Thymus (tissue), 11 donors: ENCODE results near the gene SLC9A7. TPM values are rescaled to one million over a fixed set of nuclear protein-coding genes. Genes with fewer than 3 reads are reported as not detected.

Source experiments
- DNase-seq, 9 donors: peaks; one replicate each; pipeline ENCODE4 v3.0.0-alpha.2; 2013; ENCODE audit warnings: low spot score in 9 of 9, low read depth in 6 of 9, missing footprints in 1 of 9
- H3K27ac ChIP-seq, 2 donors: one replicate each; pipeline ENCODE4 v1.5.1; 2013; ENCODE audit warnings: control low read depth in 1 of 2, low read depth in 1 of 2, low read length in 1 of 2, mild to moderate bottlenecking in 1 of 2, moderate library complexity in 1 of 2
- H3K27me3 ChIP-seq, 2 donors: one replicate each; pipeline ENCODE4 v1.5.1; 2013; ENCODE audit warnings: low read length in 1 of 2; ENCODE audit not compliant: control insufficient read depth in 2 of 2, insufficient read depth in 1 of 2
- H3K36me3 ChIP-seq, 2 donors: one replicate each; pipeline ENCODE4 v1.5.1; 2013; ENCODE audit warnings: low read length in 1 of 2, mild to moderate bottlenecking in 1 of 2, moderate library complexity in 1 of 2; ENCODE audit not compliant: control insufficient read depth in 2 of 2, insufficient read depth in 2 of 2
- H3K4me1 ChIP-seq, 2 donors: one replicate each; pipeline ENCODE4 v1.5.1; 2013; ENCODE audit warnings: low read length in 2 of 2; ENCODE audit not compliant: control insufficient read depth in 2 of 2, insufficient read depth in 2 of 2
- H3K4me3 ChIP-seq, 2 donors: one replicate each; pipeline ENCODE4 v1.5.1; 2013; ENCODE audit warnings: low read length in 2 of 2, control low read depth in 1 of 2, mild to moderate bottlenecking in 1 of 2
- H3K9me3 ChIP-seq, 2 donors: one replicate each; pipeline ENCODE4 v1.5.1; 2013; ENCODE audit warnings: low read length in 1 of 2, mild to moderate bottlenecking in 1 of 2; ENCODE audit not compliant: control insufficient read depth in 2 of 2, insufficient read depth in 1 of 2
- WGBS: extraction: QIAGEN DNeasy Blood & Tissue Kit; methylation state at CpG from one replicate; pipeline ENCODE4 v1.1.7; 2013; 5-methylcytosine and 5-hydroxymethylcytosine counted together
- polyA plus RNA-seq: library from polyadenylated mRNA; stranded (reverse); fragments of 200-250 nt; gene quantifications from one replicate; pipeline ENCODE4 v1.2.3, GENCODE V29; 2013
- total RNA-seq: library from RNA; stranded (reverse); fragments of 120-200 nt; gene quantifications from one replicate; pipeline ENCODE4 v1.2.4, GENCODE V29; 2013
- donor health status: healthy.

Gene SLC9A7
- total and polyA plus RNA-seq, 2 donors = 3.5 to 10.3 TPM

DNA sequence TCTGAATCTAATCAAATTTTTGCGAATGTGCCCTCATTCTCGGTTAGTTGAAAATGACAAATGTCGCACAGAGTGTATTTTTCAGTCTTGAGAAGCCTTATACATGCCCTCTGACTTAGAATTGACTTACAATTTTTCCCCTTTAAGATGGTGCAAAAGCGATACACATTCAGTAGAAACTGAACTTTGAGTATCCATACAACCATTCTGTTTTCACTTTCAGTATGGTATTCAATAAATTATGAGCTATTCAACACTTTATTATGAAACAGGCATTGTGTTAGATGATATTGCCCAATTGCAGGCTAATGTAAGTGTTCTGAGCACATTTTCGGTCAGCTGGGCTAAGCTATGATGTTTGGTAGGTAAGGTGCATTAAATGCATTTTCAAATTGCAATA, 43.4 kb downstream of the SLC9A7 start:
- WGBS = 93% methylated on average over 5 of the region's 5 CpGs
- Histone ChIP-seq H3K27me3 (no peaks in the 10 kb centered on the region), H3K9me3 (no peaks in the 10 kb centered on the region), H3K36me3 (no peaks in the 10 kb centered on the region), H3K4me3 (no peak overlapping the region), H3K27ac (no peak overlapping the region), H3K4me1 (peaks cover 0 to 4% of the 10 kb centered on the region in 2 donors)
- DNase-seq = no peak

DNA sequence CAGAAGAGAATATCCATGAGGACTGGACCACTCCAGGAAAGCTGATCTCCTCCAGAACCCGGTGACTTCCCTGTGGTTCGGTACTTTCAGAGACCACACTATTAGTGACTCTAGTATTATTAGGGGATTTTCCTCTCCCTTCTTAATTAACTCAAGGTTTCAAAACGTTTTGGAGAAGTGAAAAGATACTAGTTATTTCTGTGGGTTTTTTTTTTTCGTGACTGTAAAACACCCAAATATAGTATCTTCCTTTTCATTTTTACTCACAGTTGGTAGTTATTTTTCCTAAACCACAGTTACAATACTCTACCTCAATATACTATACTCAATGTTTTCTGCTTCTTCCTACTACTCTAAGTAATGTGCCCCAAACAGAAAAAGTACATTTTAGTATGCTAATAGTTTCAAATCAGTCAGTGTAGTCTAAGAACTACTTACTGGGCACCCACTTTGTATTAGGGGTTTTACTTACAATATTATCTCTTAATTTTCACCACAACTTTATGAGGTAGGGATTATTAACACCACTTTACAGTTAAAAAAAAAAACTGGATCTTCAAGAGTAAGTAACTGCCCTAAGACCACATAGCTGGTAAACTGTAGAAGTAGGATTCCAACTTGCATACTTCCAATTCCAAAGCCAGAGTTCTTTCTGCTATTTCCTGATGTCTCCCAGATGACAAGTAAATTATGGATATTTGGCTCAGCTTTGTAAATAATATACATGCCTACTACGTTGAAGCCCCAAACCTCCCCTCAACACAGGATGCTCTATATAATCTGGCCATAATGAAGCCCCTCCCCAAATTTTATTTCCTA, 45.0 kb downstream of the SLC9A7 start:
- Histone ChIP-seq H3K4me1 (peaks cover 0 to 4% of the 10 kb centered on the region in 2 donors), H3K27me3 (no peaks in the 10 kb centered on the region), H3K27ac (no peak overlapping the region), H3K36me3 (no peaks in the 10 kb centered on the region), H3K9me3 (no peaks in the 10 kb centered on the region), H3K4me3 (no peak overlapping the region)
- no peak for DNase-seq
- WGBS = 67% methylated on average over 5 of the region's 5 CpGs

GRCh38 chrX:46712764-46713163, 46.2 kb downstream of the SLC9A7 start:
- 30% methylated on average over 1 of the region's 1 CpG for WGBS
- H3K27ac ChIP-seq = no peak overlapping the region
- DNase-seq = no peak
- no peaks in the 10 kb centered on the region for H3K27me3 ChIP-seq
- no peaks in the 10 kb centered on the region for H3K36me3 ChIP-seq
- H3K9me3 ChIP-seq = no peaks in the 10 kb centered on the region
- peaks cover 0 to 4% of the 10 kb centered on the region in 2 donors for H3K4me1 ChIP-seq
- no peak overlapping the region for H3K4me3 ChIP-seq

GRCh38 chrX:46710927-46711623, 47.8 kb downstream of the SLC9A7 start:
- WGBS = 70% methylated on average over 8 of the region's 8 CpGs
- Histone ChIP-seq H3K27me3 (no peaks in the 10 kb centered on the region), H3K36me3 (no peaks in the 10 kb centered on the region), H3K4me1 (peaks cover 0 to 4% of the 10 kb centered on the region in 2 donors), H3K4me3 (no peak overlapping the region), H3K27ac (peak overlapping the region in 1 of 2 donors; percentile 60), H3K9me3 (no peaks in the 10 kb centered on the region)
- peak in 3 of 9 donors; percentile 2 to 28 (median 11) for DNase-seq

DNA sequence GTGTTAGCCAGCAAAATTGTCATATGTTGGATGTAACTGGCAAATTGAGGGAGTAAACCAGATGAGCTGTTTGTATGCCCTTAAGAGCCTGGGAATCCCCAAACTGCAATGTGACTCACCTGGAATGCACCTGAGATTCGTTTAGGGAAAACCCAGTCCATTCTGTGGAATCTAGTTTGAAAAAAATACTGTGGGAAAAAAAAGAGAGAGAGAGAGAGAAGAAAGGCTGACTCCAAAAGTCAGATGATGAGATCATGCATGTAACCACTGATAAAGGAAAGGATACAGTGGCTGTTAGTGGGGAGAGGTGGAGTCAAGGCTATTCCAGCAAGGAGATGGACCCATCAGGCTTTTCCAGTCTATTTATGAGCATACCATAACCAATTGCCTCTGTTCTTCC, 48.5 kb downstream of the SLC9A7 start:
- Histone ChIP-seq H3K36me3 (no peaks in the 10 kb centered on the region), H3K4me3 (no peak overlapping the region), H3K4me1 (peaks cover 0 to 4% of the 10 kb centered on the region in 2 donors), H3K27me3 (no peaks in the 10 kb centered on the region), H3K27ac (peak overlapping the region in 1 of 2 donors; percentile 60), H3K9me3 (no peaks in the 10 kb centered on the region)
- 77% methylated on average over 1 of the region's 1 CpG for WGBS
- DNase-seq = no peak

- H3K4me3 ChIP-seq = no peak overlapping the region
- H3K9me3 ChIP-seq = no peaks in the 10 kb centered on the region
- no peaks in the 10 kb centered on the region for H3K27me3 ChIP-seq
- H3K36me3 ChIP-seq = no peaks in the 10 kb centered on the region
- H3K27ac ChIP-seq = no peak overlapping the region
- 97% methylated on average over 9 of the region's 9 CpGs for WGBS
- H3K4me1 ChIP-seq = peaks cover 0 to 4% of the 10 kb centered on the region in 2 donors
- DNase-seq = no peak
These were observed 51.5 kb downstream of the SLC9A7 start for GRCh38 chrX:46707274-46707965.

GRCh38 chrX:46704767-46705386, 54.0 kb downstream of the SLC9A7 start:
- no peak overlapping the region for H3K27ac ChIP-seq
- H3K4me1 ChIP-seq = no peaks in the 10 kb centered on the region
- DNase-seq = no peak
- no peak overlapping the region for H3K4me3 ChIP-seq
- H3K9me3 ChIP-seq = no peaks in the 10 kb centered on the region
- no peaks in the 10 kb centered on the region for H3K27me3 ChIP-seq
- no peaks in the 10 kb centered on the region for H3K36me3 ChIP-seq
- WGBS = 86% methylated on average over 3 of the region's 3 CpGs

DNA sequence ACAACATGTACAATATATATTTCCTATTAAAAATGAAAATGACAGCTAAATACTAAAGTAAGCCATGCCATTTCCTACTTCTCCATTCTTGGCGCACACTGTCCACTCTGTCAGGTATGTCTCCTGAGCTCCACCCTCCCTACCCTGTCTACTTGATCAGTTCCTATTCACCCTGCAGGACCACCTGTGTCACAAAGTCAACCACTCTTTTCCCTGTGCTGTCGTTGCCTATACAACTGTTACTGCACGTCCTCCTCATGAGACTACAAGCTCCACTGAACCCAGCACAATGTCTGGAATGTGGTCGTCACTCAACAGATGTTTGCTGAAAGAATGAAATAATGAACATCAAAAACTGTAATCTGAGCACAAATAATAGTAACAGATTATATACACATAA, 54.9 kb downstream of the SLC9A7 start:
- Histone ChIP-seq H3K4me1 (no peaks in the 10 kb centered on the region), H3K36me3 (no peaks in the 10 kb centered on the region), H3K27me3 (no peaks in the 10 kb centered on the region), H3K27ac (no peak overlapping the region), H3K4me3 (no peak overlapping the region), H3K9me3 (no peaks in the 10 kb centered on the region)
- no peak for DNase-seq
- 88% methylated on average over 4 of the region's 4 CpGs for WGBS
